A549 (cell line): ENCODE results near the gene TBX15.

Source experiments
- BHLHE40 ChIP-seq: IDR thresholded peaks from 2 replicates; pipeline ENCODE4 v1.6.1; 2012; ENCODE audit warnings: low read depth, low read length, inconsistent platforms
- CBX2 ChIP-seq: fragments of 200-600 bp; sonication (generic); IDR thresholded peaks from 2 replicates; pipeline ENCODE4 v1.6.1; 2016; ENCODE audit warnings: low read depth, mild to moderate bottlenecking, borderline replicate concordance
- CHD2 ChIP-seq: fragments of 150-350 bp; IDR thresholded peaks from 2 replicates; pipeline ENCODE4 v1.6.1; 2014; ENCODE audit warnings: low read length; ENCODE audit not compliant: partially characterized antibody
- CHD4 ChIP-seq: fragments of 200-600 bp; sonication (generic); IDR thresholded peaks from 2 replicates; pipeline ENCODE4 v1.6.1; 2016; ENCODE audit warnings: antibody characterized with exemption, mild to moderate bottlenecking, borderline replicate concordance
- CTCF ChIP-seq: fragments of >200 bp; sonication (Bioruptor Twin); formaldehyde crosslinking; IDR thresholded peaks from 3 replicates; pipeline ENCODE4 v1.5.1; 2016
- EP300 ChIP-seq, 2 experiments: fragments of >200 bp; sonication (Bioruptor Twin); formaldehyde crosslinking; IDR thresholded peaks; 2 replicates in 1 of 2; 3 replicates in 1 of 2; pipeline ENCODE4 v1.6.1; 2016 to 2017
- ESRRA ChIP-seq: fragments of 150-350 bp; IDR thresholded peaks from 2 replicates; pipeline ENCODE4 v1.6.1; 2014; ENCODE audit warnings: mild to moderate bottlenecking, low read length, borderline replicate concordance
- KDM1A ChIP-seq: fragments of 200-600 bp; sonication (generic); IDR thresholded peaks from 2 replicates; pipeline ENCODE4 v1.6.1; 2016; ENCODE audit warnings: low read depth, mild to moderate bottlenecking
- MAX ChIP-seq: IDR thresholded peaks from 2 replicates; pipeline ENCODE4 v1.6.1; 2012
- POLR2A ChIP-seq: IDR thresholded peaks from 2 replicates; pipeline ENCODE4 v1.6.1; 2012; ENCODE audit warnings: mild to moderate bottlenecking, low read length
- RARB ChIP-seq: fragments of 250-450 bp; sonication (Bioruptor Pico); IDR thresholded peaks from 2 replicates; pipeline ENCODE4 v1.8.0; 2021; ENCODE audit warnings: mild to moderate bottlenecking, moderate library complexity
- RCOR1 ChIP-seq: fragments of 150-350 bp; IDR thresholded peaks from 2 replicates; pipeline ENCODE4 v1.6.1; 2014; ENCODE audit warnings: antibody characterized with exemption, low read length, low read depth
- TF ChIP-seq, protein P1 (sequence below): fragments of 200-600 bp; sonication (generic); IDR thresholded peaks from 2 replicates; pipeline ENCODE4 v1.6.1; 2016; ENCODE audit warnings: antibody characterized with exemption, mild to moderate bottlenecking, moderate library complexity

DNA sequence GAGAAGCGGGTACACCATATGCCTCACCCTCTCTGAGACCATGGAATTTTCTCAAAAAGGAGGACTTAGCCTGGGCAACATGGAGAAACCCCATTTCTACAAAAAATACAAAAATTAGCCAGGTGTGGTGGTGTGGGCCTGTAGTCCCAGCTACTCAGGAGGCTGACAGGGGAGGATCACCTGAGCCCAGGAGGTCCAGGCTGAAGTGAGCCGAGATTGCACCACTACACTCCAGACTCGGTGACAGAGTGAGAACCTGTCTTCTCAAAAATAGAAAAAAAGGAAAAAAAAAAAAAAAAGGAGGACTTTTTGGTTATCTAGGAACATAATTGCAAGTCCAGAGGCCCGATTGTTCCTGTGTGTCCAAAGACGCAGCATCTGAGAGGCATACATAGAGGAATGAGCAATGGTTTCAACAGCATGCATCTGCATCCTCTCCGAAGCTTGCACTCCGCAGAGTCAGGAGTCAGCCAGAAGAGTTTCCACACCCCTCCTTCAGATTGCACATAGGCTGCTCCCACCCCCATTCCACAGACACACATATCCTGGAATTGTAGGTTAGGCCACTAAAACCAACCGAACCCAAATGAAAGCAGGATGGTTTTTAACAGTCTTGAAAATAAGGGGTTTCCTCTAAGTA, 2.5 kb upstream of the TBX15 start:
- no peak for TF ChIP-seq RARB
- TF ChIP-seq RCOR1: no peak
- TF ChIP-seq, protein P1, sequence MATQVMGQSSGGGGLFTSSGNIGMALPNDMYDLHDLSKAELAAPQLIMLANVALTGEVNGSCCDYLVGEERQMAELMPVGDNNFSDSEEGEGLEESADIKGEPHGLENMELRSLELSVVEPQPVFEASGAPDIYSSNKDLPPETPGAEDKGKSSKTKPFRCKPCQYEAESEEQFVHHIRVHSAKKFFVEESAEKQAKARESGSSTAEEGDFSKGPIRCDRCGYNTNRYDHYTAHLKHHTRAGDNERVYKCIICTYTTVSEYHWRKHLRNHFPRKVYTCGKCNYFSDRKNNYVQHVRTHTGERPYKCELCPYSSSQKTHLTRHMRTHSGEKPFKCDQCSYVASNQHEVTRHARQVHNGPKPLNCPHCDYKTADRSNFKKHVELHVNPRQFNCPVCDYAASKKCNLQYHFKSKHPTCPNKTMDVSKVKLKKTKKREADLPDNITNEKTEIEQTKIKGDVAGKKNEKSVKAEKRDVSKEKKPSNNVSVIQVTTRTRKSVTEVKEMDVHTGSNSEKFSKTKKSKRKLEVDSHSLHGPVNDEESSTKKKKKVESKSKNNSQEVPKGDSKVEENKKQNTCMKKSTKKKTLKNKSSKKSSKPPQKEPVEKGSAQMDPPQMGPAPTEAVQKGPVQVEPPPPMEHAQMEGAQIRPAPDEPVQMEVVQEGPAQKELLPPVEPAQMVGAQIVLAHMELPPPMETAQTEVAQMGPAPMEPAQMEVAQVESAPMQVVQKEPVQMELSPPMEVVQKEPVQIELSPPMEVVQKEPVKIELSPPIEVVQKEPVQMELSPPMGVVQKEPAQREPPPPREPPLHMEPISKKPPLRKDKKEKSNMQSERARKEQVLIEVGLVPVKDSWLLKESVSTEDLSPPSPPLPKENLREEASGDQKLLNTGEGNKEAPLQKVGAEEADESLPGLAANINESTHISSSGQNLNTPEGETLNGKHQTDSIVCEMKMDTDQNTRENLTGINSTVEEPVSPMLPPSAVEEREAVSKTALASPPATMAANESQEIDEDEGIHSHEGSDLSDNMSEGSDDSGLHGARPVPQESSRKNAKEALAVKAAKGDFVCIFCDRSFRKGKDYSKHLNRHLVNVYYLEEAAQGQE: no peak
- TF ChIP-seq POLR2A: no peak
- no peak for TF ChIP-seq CTCF
- TF ChIP-seq MAX: no peak
- no peak for TF ChIP-seq ESRRA
- TF ChIP-seq BHLHE40: no peak
- no peak for TF ChIP-seq CHD4
- TF ChIP-seq EP300 (IDR thresholded peaks at IDR 0.05): no peak
- TF ChIP-seq KDM1A: no peak
- TF ChIP-seq CHD2: no peak
- no peak for TF ChIP-seq CBX2
